SU-DHL-6 (cell line): ENCODE data around the gene PCP4L1.
A peak's percentile ranks its signal among the peaks of the same experiment; 100 is the strongest.

ENCODE experiments used
- H2AFZ ChIP-seq: fragments of 200-600 bp; sonication (generic); 2 replicates; pipeline ENCODE4 v1.6.1; 2014; ENCODE audit warnings: low read depth, mild to moderate bottlenecking, moderate library complexity, mixed read lengths, antibody characterized with exemption, low read length; ENCODE audit not compliant: severe bottlenecking
- H3F3A ChIP-seq: fragments of 200-600 bp; shearing (Covaris generic); 2 replicates; pipeline ENCODE4 v1.6.0; 2016; ENCODE audit warnings: antibody characterized with exemption, mild to moderate bottlenecking; ENCODE audit not compliant: insufficient read depth
- H3K27ac ChIP-seq: fragments of 200-600 bp; sonication (generic); 2 replicates; pipeline ENCODE4 v1.5.1; 2016; ENCODE audit warnings: low read depth, mild to moderate bottlenecking, low read length, moderate library complexity, mixed read lengths
- H3K27me3 ChIP-seq: fragments of 200-600 bp; sonication (generic), shearing (Covaris generic); 2 replicates; pipeline ENCODE4 v1.6.0; 2014; ENCODE audit warnings: mild to moderate bottlenecking, low read length
- H3K36me3 ChIP-seq: fragments of 200-600 bp; sonication (generic); 2 replicates; pipeline ENCODE4 v1.6.1; 2014; ENCODE audit warnings: mild to moderate bottlenecking, low read length, mixed read lengths
- H3K4me2 ChIP-seq: fragments of 300-600, 200-600 bp; shearing (Covaris generic), sonication (generic); 2 replicates; pipeline ENCODE4 v1.6.0; 2014; ENCODE audit warnings: low read length, low read depth, mild to moderate bottlenecking; ENCODE audit not compliant: poor library complexity, severe bottlenecking
- H3K4me3 ChIP-seq: fragments of 200-600 bp; sonication (generic); 2 replicates; pipeline ENCODE4 v1.5.1; 2014; ENCODE audit warnings: antibody characterized with exemption, low read length, mild to moderate bottlenecking, mixed read lengths; ENCODE audit not compliant: insufficient read depth, poor library complexity, severe bottlenecking
- H3K79me2 ChIP-seq: fragments of 200-600 bp; sonication (generic); 2 replicates; pipeline ENCODE4 v1.6.1; 2014; ENCODE audit warnings: mild to moderate bottlenecking, low read length, moderate library complexity; ENCODE audit not compliant: insufficient read depth
- H3K9ac ChIP-seq: fragments of 200-600 bp; sonication (generic); 2 replicates; pipeline ENCODE4 v1.7.0; 2014; ENCODE audit warnings: mild to moderate bottlenecking, low read length
- H3K9me2 ChIP-seq: fragments of 200-600 bp; sonication (generic); replicated peaks from 2 replicates; pipeline ENCODE4 v1.6.1; 2014; ENCODE audit warnings: low read length; ENCODE audit not compliant: insufficient read depth
- H3K9me3 ChIP-seq: fragments of 200-600 bp; sonication (generic); 2 replicates; pipeline ENCODE4 v1.6.1; 2014; ENCODE audit warnings: low read length, mixed read lengths; ENCODE audit not compliant: insufficient read depth
- H4K20me1 ChIP-seq: fragments of 200-600 bp; sonication (generic); 2 replicates; pipeline ENCODE4 v1.6.1; 2014; ENCODE audit warnings: low read depth, mild to moderate bottlenecking, antibody characterized with exemption, low read length, moderate library complexity, mixed read lengths
- EZH2phosphoT487 ChIP-seq: fragments of 200-600 bp; sonication (generic), shearing (Covaris generic); conservative IDR thresholded peaks from 2 replicates; pipeline ENCODE4 v1.6.1; 2018; ENCODE audit warnings: mild to moderate bottlenecking, antibody characterized with exemption, low read length, moderate library complexity, mixed read lengths
- TF ChIP-seq, protein P1 (sequence below): fragments of 200-600 bp; sonication (generic); IDR thresholded peaks from one replicate; pipeline ENCODE4 v1.5.1; 2017; ENCODE audit warnings: antibody characterized with exemption, mild to moderate bottlenecking, low read length, moderate library complexity; ENCODE audit not compliant: insufficient read depth, poor library complexity, severe bottlenecking

Gene PCP4L1

DNA sequence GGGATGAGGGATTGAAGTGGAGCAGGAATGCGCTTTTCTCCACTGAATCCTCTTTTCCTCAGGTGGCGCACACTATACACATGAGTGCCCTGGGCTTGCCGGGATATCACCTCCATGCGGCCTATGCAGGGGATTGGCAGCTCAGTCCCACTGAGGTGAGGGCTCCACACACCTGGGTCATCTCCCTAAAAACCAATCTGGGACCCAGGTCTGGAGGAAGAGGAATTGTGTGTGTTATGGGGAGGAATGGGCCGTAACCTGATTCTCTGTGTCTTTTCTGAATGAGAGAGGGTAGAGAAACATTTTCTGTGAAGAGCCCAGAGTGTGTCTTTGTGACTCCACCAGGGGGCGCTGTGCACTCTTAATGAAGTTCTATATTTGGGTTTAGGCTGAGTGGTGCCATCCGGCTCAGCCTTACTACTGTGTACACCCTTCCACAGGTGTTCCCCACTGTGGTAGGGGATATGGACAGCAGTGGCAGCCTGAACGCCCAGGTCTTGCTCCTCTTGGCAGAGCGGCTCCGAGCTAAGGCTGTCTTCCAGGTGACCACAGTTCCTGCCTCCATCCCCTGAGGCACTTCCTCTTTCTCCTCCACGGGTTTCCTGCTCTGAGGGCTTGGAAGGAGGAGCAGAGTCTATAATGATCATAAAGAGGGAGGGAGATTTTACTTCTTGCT, 31.2 kb upstream of the PCP4L1 start:
- no peaks in the 10 kb centered on the region for H3F3A ChIP-seq
- no peaks in the 10 kb centered on the region for H3K36me3 ChIP-seq
- peak overlapping the region; percentile 66 for H3K9ac ChIP-seq
- peak overlapping the region; percentile 78 for H3K4me2 ChIP-seq
- H2AFZ ChIP-seq: no peak overlapping the region
- H4K20me1 ChIP-seq: no peaks in the 10 kb centered on the region
- no peak overlapping the region for H3K27ac ChIP-seq
- H3K27me3 ChIP-seq: no peaks in the 10 kb centered on the region
- H3K79me2 ChIP-seq: no peaks in the 10 kb centered on the region
- H3K9me3 ChIP-seq: no peaks in the 10 kb centered on the region
- no peaks in the 10 kb centered on the region for H3K9me2 ChIP-seq
- TF ChIP-seq, protein P1, sequence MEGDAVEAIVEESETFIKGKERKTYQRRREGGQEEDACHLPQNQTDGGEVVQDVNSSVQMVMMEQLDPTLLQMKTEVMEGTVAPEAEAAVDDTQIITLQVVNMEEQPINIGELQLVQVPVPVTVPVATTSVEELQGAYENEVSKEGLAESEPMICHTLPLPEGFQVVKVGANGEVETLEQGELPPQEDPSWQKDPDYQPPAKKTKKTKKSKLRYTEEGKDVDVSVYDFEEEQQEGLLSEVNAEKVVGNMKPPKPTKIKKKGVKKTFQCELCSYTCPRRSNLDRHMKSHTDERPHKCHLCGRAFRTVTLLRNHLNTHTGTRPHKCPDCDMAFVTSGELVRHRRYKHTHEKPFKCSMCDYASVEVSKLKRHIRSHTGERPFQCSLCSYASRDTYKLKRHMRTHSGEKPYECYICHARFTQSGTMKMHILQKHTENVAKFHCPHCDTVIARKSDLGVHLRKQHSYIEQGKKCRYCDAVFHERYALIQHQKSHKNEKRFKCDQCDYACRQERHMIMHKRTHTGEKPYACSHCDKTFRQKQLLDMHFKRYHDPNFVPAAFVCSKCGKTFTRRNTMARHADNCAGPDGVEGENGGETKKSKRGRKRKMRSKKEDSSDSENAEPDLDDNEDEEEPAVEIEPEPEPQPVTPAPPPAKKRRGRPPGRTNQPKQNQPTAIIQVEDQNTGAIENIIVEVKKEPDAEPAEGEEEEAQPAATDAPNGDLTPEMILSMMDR: peak; percentile 90
- no peak for TF ChIP-seq EZH2phosphoT487
- peak overlapping the region; percentile 67 for H3K4me3 ChIP-seq

DNA sequence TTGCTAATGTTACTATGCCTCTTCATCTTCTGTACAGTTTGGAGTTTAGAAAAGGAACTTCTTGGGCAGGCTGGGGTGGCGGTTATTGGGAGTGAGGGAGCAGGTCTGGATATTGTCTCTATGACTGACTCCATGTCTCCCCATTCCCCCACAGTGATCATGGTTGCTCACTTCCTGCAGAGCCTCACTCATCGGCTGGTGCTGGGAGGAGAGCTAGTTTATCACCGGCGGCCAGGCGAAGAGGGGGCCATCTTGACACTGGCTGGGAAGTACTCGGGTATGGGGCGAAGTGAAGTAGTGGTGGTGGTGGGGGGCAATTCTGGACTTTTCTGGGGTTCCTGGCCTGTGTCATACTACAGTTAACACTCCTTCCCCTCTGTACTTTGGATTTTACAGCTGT, 30.5 kb upstream of the PCP4L1 start:
- no peak overlapping the region for H3K27ac ChIP-seq
- no peaks in the 10 kb centered on the region for H3F3A ChIP-seq
- H3K9ac ChIP-seq: no peak overlapping the region

DNA sequence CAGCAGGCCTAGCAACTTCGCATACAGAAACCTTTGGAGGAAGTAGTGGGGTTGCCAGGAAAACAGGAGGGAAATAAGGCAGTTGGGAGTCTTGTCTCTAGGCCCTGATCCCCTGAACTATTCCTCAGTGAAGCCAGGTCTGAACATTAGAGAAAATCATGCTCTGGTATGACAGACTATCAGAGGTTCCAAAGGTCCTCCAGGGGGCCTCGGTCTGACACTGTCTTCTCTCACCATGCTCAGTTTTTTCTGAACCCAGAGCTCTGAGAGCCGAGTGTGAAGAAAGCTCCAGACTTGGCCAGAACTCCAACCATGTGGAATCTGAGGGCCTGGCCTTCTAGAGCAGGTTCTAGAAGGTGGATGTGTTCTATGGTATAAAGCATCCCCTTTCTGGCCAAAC, 28.6 kb upstream of the PCP4L1 start:
- H3K27me3 ChIP-seq: no peaks in the 10 kb centered on the region
- no peak overlapping the region for H3K27ac ChIP-seq
- TF ChIP-seq, protein P1: no peak
- no peak for TF ChIP-seq EZH2phosphoT487
- H3K4me3 ChIP-seq: no peak overlapping the region
- no peaks in the 10 kb centered on the region for H3F3A ChIP-seq
- no peak overlapping the region for H2AFZ ChIP-seq
- H3K79me2 ChIP-seq: no peaks in the 10 kb centered on the region
- no peaks in the 10 kb centered on the region for H3K9me2 ChIP-seq
- H3K4me2 ChIP-seq: no peak overlapping the region
- no peaks in the 10 kb centered on the region for H3K36me3 ChIP-seq
- no peak overlapping the region for H3K9ac ChIP-seq
- H4K20me1 ChIP-seq: no peaks in the 10 kb centered on the region
- H3K9me3 ChIP-seq: no peaks in the 10 kb centered on the region

More for the DNA sequence above, 30.5 kb upstream of the PCP4L1 start:
- no peak overlapping the region for H3K4me3 ChIP-seq
- H3K4me2 ChIP-seq: no peak overlapping the region
- H2AFZ ChIP-seq: no peak overlapping the region
- no peaks in the 10 kb centered on the region for H3K9me3 ChIP-seq
- H3K9me2 ChIP-seq: no peaks in the 10 kb centered on the region
- H4K20me1 ChIP-seq: no peaks in the 10 kb centered on the region
- TF ChIP-seq, protein P1: no peak
- no peak for TF ChIP-seq EZH2phosphoT487
- H3K27me3 ChIP-seq: no peaks in the 10 kb centered on the region
- no peaks in the 10 kb centered on the region for H3K36me3 ChIP-seq
- no peaks in the 10 kb centered on the region for H3K79me2 ChIP-seq
